Subcutaneous abdominal adipose tissue (tissue), 5 donors: ENCODE measurements around the gene INPP5D.

Source experiments
- H3K27ac ChIP-seq: one replicate; pipeline ENCODE4 v1.7.0; 2013; ENCODE audit warnings: low read depth, mild to moderate bottlenecking, inconsistent platforms, low read length, moderate library complexity
- H3K27me3 ChIP-seq, 5 donors: one replicate each; pipeline ENCODE4 v1.7.0; 2013; ENCODE audit warnings: low read length in 5 of 5, inconsistent platforms in 1 of 5; ENCODE audit not compliant: control insufficient read depth in 5 of 5, insufficient read depth in 4 of 5
- H3K36me3 ChIP-seq, 5 donors: one replicate each; pipeline ENCODE4 v1.7.0; 2013; ENCODE audit warnings: low read length in 5 of 5; ENCODE audit not compliant: control insufficient read depth in 5 of 5, insufficient read depth in 5 of 5
- H3K4me1 ChIP-seq, 5 donors: one replicate each; pipeline ENCODE4 v1.7.0; 2013; ENCODE audit warnings: low read length in 5 of 5, mild to moderate bottlenecking in 3 of 5, moderate library complexity in 1 of 5; ENCODE audit not compliant: control insufficient read depth in 5 of 5, insufficient read depth in 5 of 5
- H3K4me3 ChIP-seq, 5 donors: one replicate each; pipeline ENCODE4 v1.7.0; 2013; ENCODE audit warnings: low read length in 5 of 5, low read depth in 1 of 5
- H3K9ac ChIP-seq, 5 donors: one replicate each; pipeline ENCODE4 v1.7.0; 2013; ENCODE audit warnings: low read length in 5 of 5, mild to moderate bottlenecking in 4 of 5, moderate library complexity in 3 of 5
- H3K9me3 ChIP-seq, 5 donors: one replicate each; pipeline ENCODE4 v1.7.0; 2013; ENCODE audit warnings: low read length in 5 of 5; ENCODE audit not compliant: control insufficient read depth in 5 of 5
- donor health status: healthy.
- donor health status: healthy.
- donor health status: healthy.
- donor health status: healthy.
- donor health status: healthy.

INPP5D gene

DNA sequence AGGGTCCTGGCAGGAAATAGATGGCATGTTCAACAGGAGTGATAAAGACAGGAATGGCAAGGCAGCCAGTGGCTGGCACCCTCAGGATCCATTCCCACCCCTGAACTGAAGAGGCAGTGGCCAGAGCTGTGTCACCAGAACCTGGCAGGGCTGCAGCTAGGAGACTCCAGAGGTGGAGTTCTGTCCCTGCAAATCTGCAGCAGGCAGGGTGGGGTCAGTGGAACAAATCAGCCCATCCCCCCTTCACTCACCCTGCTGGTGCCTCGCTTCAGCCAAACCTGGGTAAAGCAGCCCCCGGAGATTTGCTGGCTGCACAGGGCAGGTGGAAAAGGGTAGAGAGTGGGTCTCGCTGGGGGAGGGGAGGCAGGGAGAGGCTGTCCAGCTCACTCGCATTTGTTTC, 12.7 kb downstream of the INPP5D start:
- Histone ChIP-seq H3K4me1 (peaks cover 0 to 35% (median 14%) of the 10 kb centered on the region in 5 donors), H3K36me3 (peaks cover 0 to 2% (median 0%) of the 10 kb centered on the region in 5 donors)

GRCh38 chr2:233074106-233074505, 14.0 kb downstream of the INPP5D start:
- no peak overlapping the region for H3K9ac ChIP-seq
- no peak overlapping the region for H3K27ac ChIP-seq
- no peaks in the 10 kb centered on the region for H3K27me3 ChIP-seq
- peaks cover 0 to 2% (median 0%) of the 10 kb centered on the region in 5 donors for H3K36me3 ChIP-seq
- no peak overlapping the region for H3K4me3 ChIP-seq
- H3K4me1 ChIP-seq: peaks cover 0 to 32% (median 11%) of the 10 kb centered on the region in 5 donors
- H3K9me3 ChIP-seq: peaks cover 0 to 9% (median 0%) of the 10 kb centered on the region in 5 donors

More for the DNA sequence above, 12.7 kb downstream of the INPP5D start:
- H3K9ac ChIP-seq: no peak overlapping the region
- no peak overlapping the region for H3K4me3 ChIP-seq
- H3K27me3 ChIP-seq: no peaks in the 10 kb centered on the region
- no peak overlapping the region for H3K27ac ChIP-seq
- peaks cover 0 to 9% (median 0%) of the 10 kb centered on the region in 5 donors for H3K9me3 ChIP-seq

GRCh38 chr2:233075141-233075965, 15.2 kb downstream of the INPP5D start:
- Histone ChIP-seq H3K9ac (no peak overlapping the region), H3K27ac (no peak overlapping the region), H3K9me3 (peaks cover 0 to 9% (median 0%) of the 10 kb centered on the region in 5 donors), H3K4me1 (peaks cover 0 to 45% (median 17%) of the 10 kb centered on the region in 5 donors), H3K36me3 (peaks cover 0 to 7% (median 3%) of the 10 kb centered on the region in 5 donors), H3K27me3 (no peaks in the 10 kb centered on the region), H3K4me3 (no peak overlapping the region)

- H3K4me3 ChIP-seq: peak overlapping the region in 1 of 5 donors; percentile 4
- no peak overlapping the region for H3K9ac ChIP-seq
- H3K36me3 ChIP-seq: peaks cover 0 to 12% (median 5%) of the 10 kb centered on the region in 5 donors
- no peak overlapping the region for H3K27ac ChIP-seq
- peaks cover 0 to 9% (median 0%) of the 10 kb centered on the region in 5 donors for H3K9me3 ChIP-seq
- H3K27me3 ChIP-seq: no peaks in the 10 kb centered on the region
- peaks cover 0 to 51% (median 17%) of the 10 kb centered on the region in 5 donors for H3K4me1 ChIP-seq
These were observed 15.8 kb downstream of the INPP5D start for GRCh38 chr2:233075966-233076339.

- Histone ChIP-seq H3K4me3 (no peak overlapping the region), H3K9ac (no peak overlapping the region), H3K36me3 (peaks cover 0 to 14% (median 8%) of the 10 kb centered on the region in 5 donors), H3K27ac (no peak overlapping the region), H3K4me1 (peaks cover 0 to 59% (median 22%) of the 10 kb centered on the region in 5 donors), H3K27me3 (no peaks in the 10 kb centered on the region), H3K9me3 (peaks cover 0 to 8% (median 0%) of the 10 kb centered on the region in 5 donors)
These were observed 16.6 kb downstream of the INPP5D start for GRCh38 chr2:233076749-233077148.

DNA sequence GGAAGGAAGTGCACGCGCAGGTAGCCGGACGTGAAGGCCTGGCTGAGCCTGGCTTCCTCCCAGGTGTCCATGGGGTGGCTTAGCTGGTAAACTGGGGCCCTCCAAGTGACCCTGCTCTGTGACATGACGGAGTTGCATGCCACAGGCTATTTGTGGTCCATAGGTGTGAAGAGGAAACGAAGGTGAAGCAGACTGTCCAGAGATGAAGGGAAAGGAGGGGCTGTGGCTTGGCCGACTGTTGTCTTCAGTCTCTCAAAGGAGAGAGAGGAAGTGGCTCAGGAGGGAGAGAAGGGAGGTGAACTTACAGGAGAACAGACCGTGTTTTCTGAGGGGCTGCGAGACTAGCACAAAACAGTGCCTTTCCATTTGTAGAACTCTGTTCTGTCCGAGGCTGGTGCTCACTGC, 19.3 kb downstream of the INPP5D start:
- H3K36me3 ChIP-seq: peaks cover 0 to 12% (median 8%) of the 10 kb centered on the region in 5 donors
- no peaks in the 10 kb centered on the region for H3K9me3 ChIP-seq
- no peak overlapping the region for H3K4me3 ChIP-seq
- peaks cover 5 to 79% (median 40%) of the 10 kb centered on the region in 5 donors for H3K4me1 ChIP-seq
- H3K9ac ChIP-seq: no peak overlapping the region
- H3K27ac ChIP-seq: no peak overlapping the region
- no peaks in the 10 kb centered on the region for H3K27me3 ChIP-seq

- no peaks in the 10 kb centered on the region for H3K9me3 ChIP-seq
- H3K4me3 ChIP-seq: no peak overlapping the region
- H3K27ac ChIP-seq: no peak overlapping the region
- H3K27me3 ChIP-seq: no peaks in the 10 kb centered on the region
- H3K9ac ChIP-seq: no peak overlapping the region
- H3K36me3 ChIP-seq: peaks cover 0 to 12% (median 8%) of the 10 kb centered on the region in 5 donors
- peaks cover 9 to 80% (median 43%) of the 10 kb centered on the region in 5 donors for H3K4me1 ChIP-seq
These were observed 20.1 kb downstream of the INPP5D start for GRCh38 chr2:233079953-233080835.

DNA sequence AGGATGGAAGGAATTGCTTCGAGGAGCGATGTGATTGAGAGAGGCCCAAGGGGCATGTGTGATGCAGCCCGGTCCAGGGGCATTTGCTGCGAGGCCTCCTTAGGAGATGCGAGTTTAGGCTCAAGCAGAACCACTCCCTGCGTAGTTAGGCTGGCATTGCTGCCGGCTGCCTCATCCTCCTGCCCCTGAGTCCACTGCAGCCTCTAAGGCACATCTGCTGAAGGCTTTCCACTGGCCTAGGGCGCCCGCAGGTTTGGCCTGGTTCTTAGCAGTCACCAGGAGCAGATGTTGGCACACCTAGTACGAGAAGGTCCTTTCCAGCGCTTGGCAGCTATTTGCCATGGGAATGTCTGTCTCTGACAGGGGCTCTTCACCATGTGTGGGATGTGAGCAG, 20.7 kb downstream of the INPP5D start:
- Histone ChIP-seq H3K9me3 (no peaks in the 10 kb centered on the region), H3K27me3 (no peaks in the 10 kb centered on the region), H3K27ac (no peak overlapping the region), H3K4me3 (no peak overlapping the region), H3K9ac (no peak overlapping the region), H3K4me1 (peaks cover 9 to 80% (median 44%) of the 10 kb centered on the region in 5 donors), H3K36me3 (peaks cover 0 to 12% (median 8%) of the 10 kb centered on the region in 5 donors)

DNA sequence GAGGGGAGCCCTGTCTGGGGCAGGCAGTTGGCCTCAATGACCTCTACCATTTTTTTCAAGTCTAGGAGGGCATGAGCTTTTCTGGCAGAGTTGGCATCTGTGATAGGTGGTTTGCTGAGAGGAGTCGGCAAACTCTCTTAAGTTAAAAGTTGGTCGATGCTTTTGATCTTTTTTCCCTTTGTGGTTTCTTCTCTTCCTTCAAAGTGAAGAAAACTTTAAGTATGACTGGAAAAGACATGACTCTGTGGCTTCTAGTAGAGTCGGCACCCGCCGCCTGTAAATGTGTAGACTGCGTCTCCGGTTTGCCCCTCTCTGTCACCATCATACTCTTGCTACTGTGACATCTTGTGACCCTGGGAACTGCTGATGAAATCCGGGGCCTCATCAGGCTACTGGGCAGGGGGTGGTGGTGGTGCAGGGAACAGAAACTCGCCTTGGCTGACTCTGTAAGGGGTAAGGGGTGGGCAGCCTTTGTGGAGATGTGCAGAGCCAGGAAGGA, 21.1 kb downstream of the INPP5D start:
- Histone ChIP-seq H3K36me3 (peaks cover 0 to 12% (median 8%) of the 10 kb centered on the region in 5 donors), H3K9ac (no peak overlapping the region), H3K9me3 (no peaks in the 10 kb centered on the region), H3K4me3 (no peak overlapping the region), H3K4me1 (peaks cover 9 to 78% (median 41%) of the 10 kb centered on the region in 5 donors), H3K27me3 (no peaks in the 10 kb centered on the region), H3K27ac (no peak overlapping the region)
